Erythroblast (primary cell): ENCODE measurements around the gene KRTAP4-9.
"Not testable (repeated sequence)": the region's sequence is repeated elsewhere in the genome, so short reads cannot be mapped to it uniquely, and the experiment has no call there.

Experiments used
- GATA1 ChIP-seq: IDR thresholded peaks from 2 replicates; pipeline ENCODE4 v1.6.1; 2011; ENCODE audit warnings: low read depth, mild to moderate bottlenecking, control low read depth, low read length, moderate library complexity
- POLR2A ChIP-seq: IDR thresholded peaks from 2 replicates; pipeline ENCODE4 v1.6.1; 2011; ENCODE audit warnings: mild to moderate bottlenecking, low read length

DNA sequence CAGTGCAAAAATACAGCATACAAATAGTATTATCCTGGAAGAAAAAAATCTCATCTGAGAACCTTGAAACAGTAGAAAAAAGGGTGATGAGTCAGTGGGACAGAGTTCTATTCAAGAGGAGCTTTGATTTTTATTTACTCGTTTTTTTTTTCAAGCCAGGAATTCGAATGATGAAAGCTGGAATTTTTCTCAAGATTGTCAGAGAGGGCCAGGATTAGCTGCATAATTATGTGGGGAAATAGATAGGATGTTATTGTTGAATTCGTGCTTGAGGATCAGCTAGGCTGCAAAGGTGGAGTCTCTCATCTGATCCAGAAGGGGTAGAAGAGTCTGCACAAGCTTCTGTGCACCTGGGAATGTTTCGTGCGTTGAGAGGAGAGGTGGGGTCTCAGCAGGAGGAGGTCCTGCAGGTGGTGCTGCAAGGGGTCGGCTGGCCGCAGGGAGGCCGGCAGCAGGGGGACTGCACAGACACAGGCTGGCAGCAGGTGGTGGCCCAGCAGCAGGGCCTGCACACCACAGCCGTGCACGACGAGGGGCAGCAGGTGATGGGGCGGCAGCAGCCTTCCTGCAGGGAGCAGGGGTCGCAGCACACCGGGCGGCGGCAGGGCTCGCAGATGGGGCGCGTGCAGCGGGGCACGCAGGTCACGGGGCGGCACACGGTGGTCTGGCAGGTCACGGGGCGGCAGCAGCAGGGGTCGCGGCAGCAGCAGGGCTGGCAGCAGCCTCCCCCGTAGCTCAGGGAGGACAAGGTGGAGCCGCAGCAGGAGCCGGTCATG is 45.7 kb upstream of the KRTAP4-9 start:
- TF ChIP-seq POLR2A, GATA1: not testable (repeated sequence)
